Mesendoderm (in vitro differentiated cells): Measurements from ENCODE around the gene CRB2.

Experiments
- DNase-seq: peaks from one replicate; pipeline ENCODE4 v3.0.0; 2013
- H2AK5ac ChIP-seq: 2 replicates; pipeline ENCODE4 v1.6.1; 2013; ENCODE audit warnings: low read length, inconsistent platforms
- H2BK120ac ChIP-seq: 2 replicates; pipeline ENCODE4 v1.6.1; 2013; ENCODE audit warnings: low read depth, mild to moderate bottlenecking, low read length, moderate library complexity, mixed read lengths
- H2BK15ac ChIP-seq: replicated peaks from 2 replicates; pipeline ENCODE4 v1.6.1; 2013; ENCODE audit warnings: low read depth, mild to moderate bottlenecking, moderate library complexity
- H2BK5ac ChIP-seq: 2 replicates; pipeline ENCODE4 v1.6.1; 2013; ENCODE audit warnings: low read length, inconsistent platforms
- H3K18ac ChIP-seq: 2 replicates; pipeline ENCODE4 v1.6.1; 2013; ENCODE audit warnings: mild to moderate bottlenecking, low read length, mixed read lengths
- H3K23ac ChIP-seq: one replicate; pipeline ENCODE4 v1.6.1; 2013; ENCODE audit warnings: low read length
- H3K27ac ChIP-seq: 2 replicates; pipeline ENCODE4 v1.5.1; 2013; ENCODE audit warnings: low read depth, mild to moderate bottlenecking, inconsistent platforms, low read length, moderate library complexity
- H3K27me3 ChIP-seq: 2 replicates; pipeline ENCODE4 v1.6.1; 2013; ENCODE audit warnings: low read length, control low read depth, mild to moderate bottlenecking, inconsistent platforms; ENCODE audit not compliant: insufficient read depth, poor library complexity
- H3K36me3 ChIP-seq: 2 replicates; pipeline ENCODE4 v1.6.1; 2013; ENCODE audit warnings: low read length, inconsistent platforms; ENCODE audit not compliant: control insufficient read depth, insufficient read depth
- H3K4ac ChIP-seq: one replicate; pipeline ENCODE4 v1.6.1; 2013; ENCODE audit warnings: low read depth, mild to moderate bottlenecking, low read length, moderate library complexity
- H3K4me1 ChIP-seq: 2 replicates; pipeline ENCODE4 v1.6.1; 2013; ENCODE audit warnings: low read depth, low read length, inconsistent platforms; ENCODE audit not compliant: control insufficient read depth
- H3K4me2 ChIP-seq: 2 replicates; pipeline ENCODE4 v1.6.1; 2013; ENCODE audit warnings: low read length
- H3K4me3 ChIP-seq: 2 replicates; pipeline ENCODE4 v1.5.1; 2013; ENCODE audit warnings: mild to moderate bottlenecking, low read length
- H3K56ac ChIP-seq: one replicate; pipeline ENCODE4 v1.6.1; 2013; ENCODE audit warnings: low read length
- H3K79me1 ChIP-seq: 2 replicates; pipeline ENCODE4 v1.6.1; 2013; ENCODE audit warnings: low read length, inconsistent platforms
- H3K79me2 ChIP-seq: 2 replicates; pipeline ENCODE4 v1.6.1; 2013; ENCODE audit warnings: mild to moderate bottlenecking, low read length; ENCODE audit not compliant: control insufficient read depth, insufficient read depth
- H3K9ac ChIP-seq: 2 replicates; pipeline ENCODE4 v1.6.1; 2013; ENCODE audit warnings: low read length, inconsistent platforms
- H4K5ac ChIP-seq: one replicate; pipeline ENCODE4 v1.6.1; 2013; ENCODE audit warnings: low read length
- H4K8ac ChIP-seq: one replicate; pipeline ENCODE4 v1.6.1; 2013; ENCODE audit warnings: low read depth, mild to moderate bottlenecking, control low read depth, low read length, moderate library complexity
- WGBS: extraction: QIAGEN DNeasy Blood & Tissue Kit; methylation state at CpG from one replicate; pipeline ENCODE4 v1.1.7; 2013; ENCODE audit warnings: low lambda C conversion rate, missing lambda C conversion rate; ENCODE audit not compliant: insufficient coverage; ENCODE audit errors: extremely low coverage; 5-methylcytosine and 5-hydroxymethylcytosine counted together

CRB2 gene

GRCh38 chr9:123370108-123370507 is 14.1 kb downstream of the CRB2 start:
- Histone ChIP-seq H2BK5ac (no peak overlapping the region), H4K8ac (no peak overlapping the region), H3K79me2 (no peaks in the 10 kb centered on the region), H3K4me3 (no peak overlapping the region), H3K27me3 (no peaks in the 10 kb centered on the region), H2AK5ac (no peak overlapping the region), H3K56ac (no peak overlapping the region), H3K4me2 (no peak overlapping the region), H4K5ac (no peak overlapping the region), H3K4ac (no peak overlapping the region), H3K18ac (no peak overlapping the region), H3K23ac (no peak overlapping the region), H3K36me3 (no peaks in the 10 kb centered on the region), H2BK120ac (no peak overlapping the region), H3K4me1 (no peaks in the 10 kb centered on the region), H3K27ac (no peak overlapping the region), H3K79me1 (no peaks in the 10 kb centered on the region), H2BK15ac (no peak overlapping the region), H3K9ac (no peak overlapping the region)
- DNase-seq = no peak
- WGBS = no CpG with 5 or more reads among the region's 13 CpGs

GRCh38 chr9:123370526-123371227 is 14.7 kb downstream of the CRB2 start:
- no peak overlapping the region for H3K27ac ChIP-seq
- no peak overlapping the region for H2BK120ac ChIP-seq
- H3K36me3 ChIP-seq = no peaks in the 10 kb centered on the region
- H3K23ac ChIP-seq = no peak overlapping the region
- H3K79me1 ChIP-seq = no peaks in the 10 kb centered on the region
- H3K4me3 ChIP-seq = no peak overlapping the region
- no peak overlapping the region for H2AK5ac ChIP-seq
- H3K56ac ChIP-seq = no peak overlapping the region
- H3K4ac ChIP-seq = no peak overlapping the region
- no peak overlapping the region for H3K9ac ChIP-seq
- no peak overlapping the region for H3K18ac ChIP-seq
- no peak overlapping the region for H2BK5ac ChIP-seq
- no peak overlapping the region for H4K5ac ChIP-seq
- H3K79me2 ChIP-seq = no peaks in the 10 kb centered on the region
- no peak overlapping the region for H2BK15ac ChIP-seq
- no peaks in the 10 kb centered on the region for H3K27me3 ChIP-seq
- no peak for DNase-seq
- no CpG with 5 or more reads among the region's 29 CpGs for WGBS
- H3K4me1 ChIP-seq = peaks cover 2% of the 10 kb centered on the region
- no peak overlapping the region for H3K4me2 ChIP-seq
- H4K8ac ChIP-seq = no peak overlapping the region

- no peak overlapping the region for H2BK15ac ChIP-seq
- no peaks in the 10 kb centered on the region for H3K27me3 ChIP-seq
- no peak overlapping the region for H3K4me3 ChIP-seq
- no peaks in the 10 kb centered on the region for H3K79me2 ChIP-seq
- no peak overlapping the region for H3K23ac ChIP-seq
- H3K56ac ChIP-seq = no peak overlapping the region
- no peak overlapping the region for H2BK120ac ChIP-seq
- no peak overlapping the region for H3K4me2 ChIP-seq
- no peak overlapping the region for H3K9ac ChIP-seq
- H3K18ac ChIP-seq = no peak overlapping the region
- WGBS = no CpG with 5 or more reads among the region's 18 CpGs
- no peak overlapping the region for H4K8ac ChIP-seq
- no peak overlapping the region for H2AK5ac ChIP-seq
- DNase-seq = no peak
- no peak overlapping the region for H3K27ac ChIP-seq
- H3K4me1 ChIP-seq = peaks cover 2% of the 10 kb centered on the region
- no peak overlapping the region for H3K4ac ChIP-seq
- no peak overlapping the region for H2BK5ac ChIP-seq
- H4K5ac ChIP-seq = no peak overlapping the region
- H3K36me3 ChIP-seq = no peaks in the 10 kb centered on the region
- H3K79me1 ChIP-seq = no peaks in the 10 kb centered on the region
These were observed 15.2 kb downstream of the CRB2 start for GRCh38 chr9:123371228-123371584.

- H3K4ac ChIP-seq = no peak overlapping the region
- H2BK120ac ChIP-seq = no peak overlapping the region
- no CpG with 5 or more reads among the region's 14 CpGs for WGBS
- peak overlapping the region; percentile 94 for H3K23ac ChIP-seq
- H3K18ac ChIP-seq = no peak overlapping the region
- H3K27me3 ChIP-seq = no peaks in the 10 kb centered on the region
- no peak overlapping the region for H4K8ac ChIP-seq
- no peak overlapping the region for H3K56ac ChIP-seq
- H2BK15ac ChIP-seq = no peak overlapping the region
- no peak overlapping the region for H2AK5ac ChIP-seq
- H3K4me3 ChIP-seq = no peak overlapping the region
- no peak overlapping the region for H3K27ac ChIP-seq
- peaks cover 2% of the 10 kb centered on the region for H3K4me1 ChIP-seq
- H3K4me2 ChIP-seq = no peak overlapping the region
- H2BK5ac ChIP-seq = no peak overlapping the region
- DNase-seq = no peak
- no peaks in the 10 kb centered on the region for H3K36me3 ChIP-seq
- H3K79me1 ChIP-seq = no peaks in the 10 kb centered on the region
- H4K5ac ChIP-seq = no peak overlapping the region
- H3K79me2 ChIP-seq = no peaks in the 10 kb centered on the region
- H3K9ac ChIP-seq = no peak overlapping the region
These were observed 16.0 kb downstream of the CRB2 start for GRCh38 chr9:123371805-123372590.

- no peak overlapping the region for H2BK15ac ChIP-seq
- no peak overlapping the region for H2BK120ac ChIP-seq
- WGBS = no CpG with 5 or more reads among the region's 58 CpGs
- no peaks in the 10 kb centered on the region for H3K79me2 ChIP-seq
- no peak for DNase-seq
- H2AK5ac ChIP-seq = no peak overlapping the region
- no peak overlapping the region for H4K5ac ChIP-seq
- H3K56ac ChIP-seq = peak overlapping the region; percentile 42
- no peak overlapping the region for H4K8ac ChIP-seq
- H3K23ac ChIP-seq = no peak overlapping the region
- no peak overlapping the region for H3K18ac ChIP-seq
- no peaks in the 10 kb centered on the region for H3K27me3 ChIP-seq
- peaks cover 2% of the 10 kb centered on the region for H3K4me1 ChIP-seq
- H3K79me1 ChIP-seq = no peaks in the 10 kb centered on the region
- H3K9ac ChIP-seq = no peak overlapping the region
- no peak overlapping the region for H3K4me2 ChIP-seq
- H3K36me3 ChIP-seq = no peaks in the 10 kb centered on the region
- H3K27ac ChIP-seq = no peak overlapping the region
- H2BK5ac ChIP-seq = no peak overlapping the region
- no peak overlapping the region for H3K4ac ChIP-seq
- H3K4me3 ChIP-seq = no peak overlapping the region
These were observed 16.9 kb downstream of the CRB2 start for GRCh38 chr9:123372766-123373446.
